Measurements from ENCODE around the gene PCDHAC1. TPM values are rescaled to one million over a fixed set of nuclear protein-coding genes. Genes with fewer than 3 reads are reported as not detected.

The PCDHAC1 gene
- total and polyA plus RNA-seq, 10 donors = 0.13 to 1.2 (median 0.37) TPM

GRCh38 chr5:140881889-140882590 is 44.1 kb upstream of the PCDHAC1 start, which contains the start of gene PCDHA13:
Gene PCDHA13, plus strand, starts transcription at chr5:140882124. Its CDS starts 145 bp downstream, at chr5:140882269.
- Histone ChIP-seq H3K4me3 (peak within 1 kb of the TSS in 6 of 8 donors; percentile 3 to 53 (median 14)), H3K4me1 (no peaks in the 10 kb centered on the region), H3K27ac (no peak within 1 kb of the TSS), H3K36me3 (no peaks in the 10 kb centered on the region), H3K27me3 (replicated peaks in 1 of 7) (peaks cover 0 to 81% (median 5%) of the 10 kb centered on the region in 7 donors), H3K9me3 (peaks cover 0 to 76% (median 34%) of the 10 kb centered on the region in 8 donors)
- DNase-seq = no peak
- TF ChIP-seq CTCF (IDR thresholded peaks at IDR 0.05 in 8 of 11, conservative IDR thresholded peaks at IDR 0.05 in 3 of 11) = peak in 2 of 11 experiments; percentile 20 to 32
- no peak for TF ChIP-seq POLR2A (IDR thresholded peaks at IDR 0.05)
- WGBS, 5 donors = 15 to 26% (median 20%) methylated on average over 25 to 35 of the region's 35 CpGs
- intact Hi-C loops (cut with DNase I; ENCODE audit: low total_unique reads) = no loop called here

GRCh38 chr5:140882591-140882899 is 43.6 kb upstream of the PCDHAC1 start:
- WGBS, 5 donors = 16 to 27% (median 21%) methylated on average over 12 of the region's 12 CpGs
- no peak overlapping the region for H3K27ac ChIP-seq
- H3K4me3 ChIP-seq = peak overlapping the region in 6 of 8 donors; percentile 3 to 53 (median 14)
- peaks cover 0 to 71% (median 29%) of the 10 kb centered on the region in 8 donors for H3K9me3 ChIP-seq
- peaks cover 0 to 80% (median 3%) of the 10 kb centered on the region in 7 donors for H3K27me3 ChIP-seq (replicated peaks in 1 of 7)
- TF ChIP-seq CTCF (IDR thresholded peaks at IDR 0.05 in 8 of 11, conservative IDR thresholded peaks at IDR 0.05 in 3 of 11) (no peak), POLR2A (IDR thresholded peaks at IDR 0.05) (no peak), POLR2AphosphoS5 (IDR thresholded peaks at IDR 0.05) (no peak)
- intact Hi-C loops (cut with DNase I; ENCODE audit: low total_unique reads) = no loop called here
- no peaks in the 10 kb centered on the region for H3K4me1 ChIP-seq
- DNase-seq = no peak
- no peaks in the 10 kb centered on the region for H3K36me3 ChIP-seq

DNA sequence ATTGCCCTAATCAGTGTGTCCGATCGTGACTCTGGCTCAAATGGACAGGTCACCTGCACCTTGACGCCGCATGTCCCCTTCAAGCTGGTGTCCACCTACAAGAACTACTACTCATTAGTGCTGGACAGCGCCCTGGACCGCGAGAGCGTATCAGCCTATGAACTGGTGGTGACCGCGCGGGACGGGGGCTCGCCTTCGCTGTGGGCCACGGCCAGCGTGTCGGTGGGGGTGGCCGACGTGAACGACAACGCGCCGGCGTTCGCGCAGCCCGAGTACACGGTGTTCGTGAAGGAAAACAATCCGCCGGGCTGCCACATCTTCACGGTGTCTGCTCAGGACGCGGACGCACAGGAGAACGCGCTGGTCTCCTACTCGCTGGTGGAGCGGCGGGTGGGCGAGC is 42.7 kb upstream of the PCDHAC1 start:
- no peak for TF ChIP-seq CTCF (IDR thresholded peaks at IDR 0.05 in 8 of 11, conservative IDR thresholded peaks at IDR 0.05 in 3 of 11)
- TF ChIP-seq POLR2AphosphoS5 (IDR thresholded peaks at IDR 0.05) = no peak
- TF ChIP-seq POLR2A (IDR thresholded peaks at IDR 0.05) = no peak
- no peak for DNase-seq
- intact Hi-C loops (cut with DNase I; ENCODE audit: low total_unique reads) = no loop called here
- 40 to 82% (median 57%) methylated on average over 4 to 41 of the region's 41 CpGs for WGBS, 5 donors
- H3K9me3 ChIP-seq = peaks cover 0 to 63% (median 27%) of the 10 kb centered on the region in 8 donors
- H3K4me1 ChIP-seq = no peaks in the 10 kb centered on the region
- no peak overlapping the region for H3K4me3 ChIP-seq
- peaks cover 0 to 73% (median 3%) of the 10 kb centered on the region in 7 donors for H3K27me3 ChIP-seq (replicated peaks in 1 of 7)
- no peaks in the 10 kb centered on the region for H3K36me3 ChIP-seq
- H3K27ac ChIP-seq = no peak overlapping the region

DNA sequence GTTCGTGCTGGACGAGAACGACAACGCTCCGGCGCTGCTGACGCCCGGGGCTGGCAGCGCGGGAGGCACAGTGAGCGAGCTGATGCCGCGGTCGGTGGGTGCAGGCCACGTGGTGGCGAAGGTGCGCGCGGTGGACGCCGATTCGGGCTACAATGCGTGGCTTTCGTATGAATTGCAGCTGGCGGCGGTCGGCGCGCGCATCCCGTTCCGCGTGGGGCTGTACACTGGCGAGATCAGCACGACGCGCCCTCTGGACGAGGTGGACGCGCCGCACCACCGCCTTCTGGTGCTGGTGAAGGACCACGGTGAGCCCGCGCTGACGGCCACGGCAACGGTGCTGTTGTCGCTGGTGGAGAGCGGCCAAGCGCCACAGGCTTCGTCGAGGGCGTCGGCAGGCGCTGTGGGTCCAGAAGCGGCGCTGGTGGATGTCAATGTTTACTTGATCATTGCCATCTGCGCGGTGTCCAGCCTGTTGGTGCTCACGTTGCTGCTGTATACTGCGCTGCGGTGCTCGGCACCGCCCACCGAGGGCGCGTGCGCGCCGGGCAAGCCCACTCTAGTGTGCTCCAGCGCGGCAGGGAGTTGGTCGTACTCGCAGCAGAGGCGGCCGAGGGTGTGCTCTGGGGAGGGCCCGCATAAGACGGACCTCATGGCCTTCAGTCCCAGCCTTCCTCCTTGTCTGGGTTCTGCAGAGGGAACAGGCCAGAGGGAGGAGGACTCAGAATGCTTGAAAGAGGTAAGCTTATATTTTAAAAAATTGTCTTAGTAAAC is 42.0 kb upstream of the PCDHAC1 start:
- 42 to 59% (median 52%) methylated on average over 46 to 79 of the region's 79 CpGs for WGBS, 5 donors
- peaks cover 0 to 67% (median 3%) of the 10 kb centered on the region in 7 donors for H3K27me3 ChIP-seq (replicated peaks in 1 of 7)
- H3K9me3 ChIP-seq = peaks cover 0 to 56% (median 27%) of the 10 kb centered on the region in 8 donors
- DNase-seq = peak; percentile 61
- intact Hi-C loops (cut with DNase I; ENCODE audit: low total_unique reads) = no loop called here
- no peaks in the 10 kb centered on the region for H3K4me1 ChIP-seq
- no peak overlapping the region for H3K4me3 ChIP-seq
- H3K27ac ChIP-seq = no peak overlapping the region
- no peaks in the 10 kb centered on the region for H3K36me3 ChIP-seq
- TF ChIP-seq CTCF (IDR thresholded peaks at IDR 0.05 in 8 of 11, conservative IDR thresholded peaks at IDR 0.05 in 3 of 11) (no peak), POLR2AphosphoS5 (IDR thresholded peaks at IDR 0.05) (no peak), POLR2A (IDR thresholded peaks at IDR 0.05) (no peak)

Data from spleen (tissue), 11 donors.